ENCODE results near the gene FAP. TPM values are rescaled to one million over a fixed set of nuclear protein-coding genes. Genes with fewer than 3 reads are reported as not detected.

The FAP gene
- polyA plus RNA-seq (2012; ENCODE audit: insufficient read depth, insufficient read length) = not detected

GRCh38 chr2:162243294-162243693 is at the start of gene FAP:
TSS of gene FAP (minus strand) at chr2:162243445. CDS start at chr2:162243327, 118 bp downstream.
- H3K4me3 ChIP-seq (ENCODE audit: low read length) = no peak within 1 kb of the TSS
- no peak for DNase-seq (ENCODE audit: low read depth, low spot score)

DNA sequence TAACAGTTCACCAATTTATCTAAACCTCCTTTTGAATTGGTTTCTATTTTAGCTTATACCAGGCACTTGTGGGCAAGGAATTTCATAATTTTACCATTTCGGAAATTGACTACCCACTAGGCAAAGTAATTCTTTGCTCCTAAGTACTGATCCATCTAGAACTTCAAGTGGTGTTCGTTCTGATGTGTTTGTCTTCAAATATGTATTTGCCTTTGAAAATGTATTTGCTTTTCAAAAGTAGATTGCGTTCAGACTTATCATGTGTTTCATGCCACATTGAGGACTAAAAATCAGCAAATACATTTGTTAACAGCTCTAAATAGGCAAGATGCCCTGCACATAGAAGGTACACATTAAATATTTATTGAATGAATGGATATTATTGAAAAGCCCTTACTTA is 48.5 kb upstream of the FAP start:
- DNase-seq (ENCODE audit: low read depth, low spot score) = no peak
- H3K4me3 ChIP-seq (ENCODE audit: low read length) = no peak overlapping the region

- DNase-seq (ENCODE audit: low read depth, low spot score) = no peak
- no peak overlapping the region for H3K4me3 ChIP-seq (ENCODE audit: low read length)
Measured at GRCh38 chr2:162282765-162283425, 39.6 kb upstream of the FAP start.

DNA sequence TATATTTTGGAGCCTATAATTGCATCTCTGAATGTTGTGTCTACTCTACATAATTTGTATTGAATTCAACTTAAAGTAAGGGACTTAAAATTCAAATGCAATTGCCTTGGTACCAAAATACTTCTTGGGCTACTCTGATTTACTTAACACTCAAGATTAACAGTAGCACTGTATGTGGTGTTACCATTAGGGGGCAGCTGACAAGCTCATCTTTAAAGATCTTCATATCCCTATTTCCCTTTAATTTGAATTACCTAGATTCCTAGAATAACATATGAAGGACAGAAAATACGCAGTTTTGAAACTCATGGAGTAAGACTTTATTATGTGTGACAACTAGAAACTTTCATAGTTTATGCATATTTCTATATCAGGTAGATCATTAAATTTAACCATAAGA is 37.4 kb upstream of the FAP start:
- H3K4me3 ChIP-seq (ENCODE audit: low read length) = no peak overlapping the region
- no peak for DNase-seq (ENCODE audit: low read depth, low spot score)

DNA sequence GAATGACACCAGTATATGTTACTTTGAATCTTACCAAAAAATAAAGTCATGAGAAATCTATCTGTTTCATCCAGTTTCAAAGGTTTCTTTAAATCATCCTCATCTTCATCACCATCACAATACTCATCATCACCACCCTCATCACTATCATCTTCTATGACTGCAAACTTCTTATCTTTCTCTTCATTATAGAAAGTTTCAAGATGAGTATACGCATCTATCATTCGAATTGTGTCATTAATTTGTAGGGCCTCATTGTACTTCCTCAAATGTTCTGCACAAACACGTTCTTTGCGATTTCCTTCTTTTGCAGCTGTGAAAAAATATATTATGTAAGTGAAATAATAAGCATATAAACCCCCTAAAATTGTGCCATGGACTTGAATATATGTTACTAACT is 34.1 kb upstream of the FAP start:
- H3K4me3 ChIP-seq (ENCODE audit: low read length) = no peak overlapping the region
- no peak for DNase-seq (ENCODE audit: low read depth, low spot score)

DNA sequence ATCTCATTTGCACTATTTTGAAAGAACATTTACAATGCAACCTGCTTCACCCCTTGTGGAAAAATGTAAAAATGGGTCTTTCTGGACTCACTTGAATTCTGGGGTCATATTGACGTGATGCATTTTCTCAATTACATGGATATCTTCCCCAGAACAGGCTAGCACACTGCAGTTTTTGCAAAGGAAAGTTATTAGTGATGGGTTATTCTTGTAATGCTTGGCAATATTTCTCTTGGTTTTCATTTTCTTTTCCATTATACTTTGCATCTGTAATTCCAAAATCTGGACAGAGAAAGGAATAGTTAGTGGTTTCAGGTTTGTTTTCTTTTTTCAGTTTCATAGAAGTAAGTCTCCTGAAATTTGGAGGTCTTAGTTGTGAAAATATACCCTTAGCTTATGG is 24.8 kb upstream of the FAP start:
- DNase-seq (ENCODE audit: low read depth, low spot score) = no peak

GRCh38 chr2:162267496-162267895 is 24.3 kb upstream of the FAP start:
- no peak overlapping the region for H3K4me3 ChIP-seq (ENCODE audit: low read length)
- no peak for DNase-seq (ENCODE audit: low read depth, low spot score)

More for the DNA sequence above, 24.8 kb upstream of the FAP start:
- H3K4me3 ChIP-seq (ENCODE audit: low read length) = no peak overlapping the region

- no peak for DNase-seq (ENCODE audit: low read depth, low spot score)
- H3K4me3 ChIP-seq (ENCODE audit: low read length) = no peak overlapping the region
Measured at GRCh38 chr2:162266460-162266760, 23.2 kb upstream of the FAP start.

- no peak for DNase-seq (ENCODE audit: low read depth, low spot score)
- H3K4me3 ChIP-seq (ENCODE audit: low read length) = no peak overlapping the region
Measured at GRCh38 chr2:162265666-162266459, 22.6 kb upstream of the FAP start.

- no peak for DNase-seq (ENCODE audit: low read depth, low spot score)
- H3K4me3 ChIP-seq (ENCODE audit: low read length) = no peak overlapping the region
Measured at GRCh38 chr2:162261032-162261945, 18.0 kb upstream of the FAP start.

DNA sequence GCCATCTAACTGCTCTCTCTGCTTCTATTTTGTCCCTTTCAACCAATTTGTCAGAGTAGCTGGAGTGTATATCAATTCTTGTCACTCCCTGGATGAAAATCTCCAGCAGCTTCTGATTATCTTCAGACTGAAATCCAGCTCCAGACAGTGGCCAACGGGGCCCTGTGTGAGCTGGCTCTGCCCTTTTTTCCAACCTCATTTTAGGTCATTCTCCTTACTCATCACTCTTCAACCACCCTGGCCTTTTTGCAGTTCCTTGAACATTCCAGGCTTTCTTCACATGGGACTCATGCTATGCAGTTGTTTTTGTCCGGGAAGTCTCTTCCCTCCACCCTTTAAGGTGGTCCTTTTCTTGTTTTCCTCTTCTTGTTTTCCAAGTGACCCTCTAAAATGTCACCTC is 15.4 kb upstream of the FAP start:
- H3K4me3 ChIP-seq (ENCODE audit: low read length) = no peak overlapping the region
- no peak for DNase-seq (ENCODE audit: low read depth, low spot score)

GRCh38 chr2:162258169-162258568 is 14.9 kb upstream of the FAP start:
- no peak for DNase-seq (ENCODE audit: low read depth, low spot score)
- H3K4me3 ChIP-seq (ENCODE audit: low read length) = no peak overlapping the region

GRCh38 chr2:162257425-162257824 is 14.2 kb upstream of the FAP start:
- DNase-seq (ENCODE audit: low read depth, low spot score) = no peak
- no peak overlapping the region for H3K4me3 ChIP-seq (ENCODE audit: low read length)

DNA sequence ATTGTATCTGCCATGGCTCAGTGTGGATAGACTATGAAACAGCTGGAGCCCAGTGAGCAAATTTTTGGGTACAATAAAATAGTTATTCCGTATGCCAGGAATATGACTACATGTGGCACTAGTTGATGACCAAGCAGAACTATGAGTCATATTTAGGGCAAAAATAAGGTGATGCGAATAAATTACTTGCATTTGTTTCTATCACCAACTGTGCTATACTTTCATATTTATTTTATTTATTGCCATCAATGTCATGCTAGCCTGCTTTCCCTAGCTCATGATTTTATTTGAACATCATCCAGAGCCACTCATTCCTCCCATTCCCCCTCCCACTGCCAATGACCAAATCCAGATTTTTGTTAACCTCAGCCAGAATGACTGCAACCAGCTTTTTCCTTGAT is 13.3 kb upstream of the FAP start:
- DNase-seq (ENCODE audit: low read depth, low spot score) = no peak
- H3K4me3 ChIP-seq (ENCODE audit: low read length) = no peak overlapping the region

DNA sequence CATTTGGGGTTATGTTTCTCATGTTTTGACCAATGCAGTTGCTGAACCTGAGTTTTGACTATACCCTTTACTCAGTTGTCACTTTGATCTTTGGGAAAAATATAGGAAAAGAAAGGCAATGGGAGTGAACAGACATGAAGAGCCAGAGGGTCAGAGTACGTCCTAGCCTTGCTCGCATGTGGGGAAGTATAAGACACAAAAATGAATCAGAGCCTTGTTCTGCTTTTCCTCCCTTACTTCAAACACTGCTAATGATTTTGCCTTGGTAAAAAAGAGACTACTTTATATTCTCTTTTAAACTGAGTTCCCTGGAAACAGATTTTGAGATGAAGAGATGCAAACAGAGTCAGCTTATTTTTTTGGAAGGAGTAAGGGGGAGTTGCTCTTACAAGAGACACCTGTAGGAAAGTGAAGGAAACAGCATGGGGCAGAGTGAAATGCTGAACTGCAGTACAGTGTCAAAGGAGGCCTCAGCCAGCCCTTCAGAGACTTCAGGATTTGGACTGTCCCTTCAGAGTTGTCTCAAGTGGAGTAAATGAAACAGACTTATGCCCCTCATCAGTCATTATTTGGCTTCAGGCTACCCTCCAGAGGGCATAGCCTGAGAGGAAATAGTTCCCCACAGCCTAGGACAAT is 11.1 kb upstream of the FAP start:
- no peak for DNase-seq (ENCODE audit: low read depth, low spot score)
- H3K4me3 ChIP-seq (ENCODE audit: low read length) = no peak overlapping the region

DNA sequence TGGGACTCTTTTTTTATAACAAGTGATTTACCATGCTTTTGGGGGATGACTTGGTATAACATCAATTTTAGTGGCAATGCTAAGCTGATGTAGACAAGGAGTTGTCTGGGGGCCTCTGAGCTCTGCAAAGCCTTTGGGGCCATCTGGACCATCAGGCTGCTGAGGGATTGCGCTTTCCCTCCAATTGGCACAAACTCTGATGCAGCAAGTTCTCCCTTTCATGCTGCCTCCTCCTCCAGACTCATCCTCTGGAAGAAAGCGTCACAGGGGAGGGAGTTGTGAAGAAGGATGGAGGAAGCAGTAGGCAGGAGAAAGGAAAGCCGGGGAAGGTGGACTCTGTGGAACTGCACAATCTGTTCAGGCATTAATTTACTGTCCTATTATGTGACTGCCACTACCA is 10.2 kb upstream of the FAP start:
- no peak for DNase-seq (ENCODE audit: low read depth, low spot score)
- no peak overlapping the region for H3K4me3 ChIP-seq (ENCODE audit: low read length)

- DNase-seq (ENCODE audit: low read depth, low spot score) = no peak
Measured at GRCh38 chr2:162252153-162252552, 8.9 kb upstream of the FAP start.

DNA sequence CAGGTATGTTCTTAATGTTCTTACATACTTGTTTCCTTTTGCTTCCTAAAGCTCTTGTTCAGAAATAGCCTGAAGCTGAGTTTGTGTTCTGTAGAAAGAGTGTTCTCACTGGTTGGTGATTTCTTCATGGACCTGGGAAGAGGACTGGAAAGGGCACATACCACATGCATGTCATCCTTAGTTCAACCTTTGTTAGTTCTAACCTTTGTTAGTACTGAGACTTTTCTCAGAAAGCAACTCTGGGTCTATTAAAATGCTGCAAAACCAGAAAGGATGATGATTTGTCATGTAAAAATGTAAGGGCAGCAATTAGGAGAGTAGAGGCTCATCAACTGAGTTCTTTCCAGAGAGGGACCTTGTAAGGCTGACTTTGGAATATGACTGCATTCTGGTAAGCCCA is 2.5 kb upstream of the FAP start:
- no peak overlapping the region for H3K4me3 ChIP-seq (ENCODE audit: low read length)
- DNase-seq (ENCODE audit: low read depth, low spot score) = no peak

More at GRCh38 chr2:162252153-162252552, 8.9 kb upstream of the FAP start:
- H3K4me3 ChIP-seq (ENCODE audit: low read length) = no peak overlapping the region

- H3K4me3 ChIP-seq (ENCODE audit: low read length) = no peak overlapping the region
- DNase-seq (ENCODE audit: low read depth, low spot score) = no peak
Measured at GRCh38 chr2:162245061-162245460, 1.8 kb upstream of the FAP start.
